K562 (cell line): ENCODE measurements around the gene NMNAT2.

Experiments used
- CBX2 ChIP-seq: fragments of 200-600 bp; sonication (generic); IDR thresholded peaks from one replicate; pipeline ENCODE4 v1.6.1; 2012; ENCODE audit warnings: mild to moderate bottlenecking, low read length, inconsistent platforms; ENCODE audit not compliant: insufficient read depth, poor library complexity, severe bottlenecking
- CBX8 ChIP-seq: fragments of 200-600 bp; sonication (generic); IDR thresholded peaks from 2 replicates; pipeline ENCODE4 v1.6.1; 2012; ENCODE audit warnings: borderline replicate concordance, mixed run types, low read depth, mild to moderate bottlenecking, moderate library complexity, mixed read lengths, low read length, control low read depth, inconsistent platforms; ENCODE audit not compliant: poor library complexity, severe bottlenecking; ENCODE audit errors: extremely low read depth
- CTCF ChIP-seq, 3 experiments: IDR thresholded peaks in 2 of 3; conservative IDR thresholded peaks in 1 of 3; 2 replicates each; pipeline ENCODE4 v1.5.1; 2011 to 2012; ENCODE audit warnings: low read length in 3 of 3, mild to moderate bottlenecking in 3 of 3, control low read depth in 2 of 3, improper control_type of control experiment in 1 of 3, inconsistent platforms in 1 of 3, low read depth in 1 of 3, mixed read lengths in 1 of 3, moderate library complexity in 1 of 3; ENCODE audit not compliant: insufficient read depth in 2 of 3
- FOXJ2 ChIP-seq: fragments of 200-800 bp; sonication (Bioruptor generic); IDR thresholded peaks from 2 replicates; pipeline ENCODE4 v1.6.1; 2016; ENCODE audit warnings: missing genetic modification characterization, missing compliant biosample characterization
- GTF2F1 ChIP-seq: IDR thresholded peaks from 2 replicates; pipeline ENCODE4 v1.6.1; 2011; ENCODE audit warnings: low read depth, low read length, improper control_type of control experiment
- POLR2A ChIP-seq: fragments of 450-650 bp; conservative IDR thresholded peaks from 2 replicates; pipeline ENCODE4 v1.6.1; 2016
- POLR2AphosphoS2 ChIP-seq: IDR thresholded peaks from 2 replicates; pipeline ENCODE4 v1.6.1; 2012; ENCODE audit warnings: low read length, improper control_type of control experiment
- ZNF696 ChIP-seq: fragments of 250-450 bp; sonication (Bioruptor Pico); conservative IDR thresholded peaks from 2 replicates; pipeline ENCODE4 v1.4.0; 2020; ENCODE audit warnings: mild to moderate bottlenecking, moderate library complexity
- TF ChIP-seq, protein P1 (sequence below): fragments of 450-650 bp; IDR thresholded peaks from 2 replicates; pipeline ENCODE4 v1.6.1; 2016; ENCODE audit warnings: low read depth, mild to moderate bottlenecking, moderate library complexity

DNA sequence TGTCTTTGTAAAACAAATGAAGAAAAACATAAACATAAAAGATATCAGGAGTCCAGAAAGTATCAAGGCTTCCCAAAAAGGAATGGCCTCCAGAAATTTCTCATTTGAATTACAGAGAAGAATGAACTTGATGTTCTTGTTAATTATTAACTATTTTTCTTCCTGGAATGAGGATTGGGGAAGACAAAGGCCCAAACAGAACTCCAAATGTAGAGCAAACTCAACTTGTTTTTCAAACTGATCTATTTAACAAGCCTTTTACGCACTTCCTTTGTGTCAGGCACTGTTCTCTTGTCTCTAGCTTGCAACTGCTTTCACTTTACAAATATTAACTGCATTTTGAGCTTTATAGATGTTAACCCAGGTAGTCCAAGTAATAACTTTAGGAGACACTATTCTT is 186.6 kb downstream of the NMNAT2 start:
- TF ChIP-seq POLR2A: no peak
- TF ChIP-seq CTCF (IDR thresholded peaks at IDR 0.05 in 2 of 3, conservative IDR thresholded peaks at IDR 0.05 in 1 of 3; ENCODE audit: insufficient read depth in 2 of 3, low read depth in 1 of 3, low read length in 3 of 3): no peak
- no peak for TF ChIP-seq GTF2F1
- no peak for TF ChIP-seq CBX2
- TF ChIP-seq, protein P1, sequence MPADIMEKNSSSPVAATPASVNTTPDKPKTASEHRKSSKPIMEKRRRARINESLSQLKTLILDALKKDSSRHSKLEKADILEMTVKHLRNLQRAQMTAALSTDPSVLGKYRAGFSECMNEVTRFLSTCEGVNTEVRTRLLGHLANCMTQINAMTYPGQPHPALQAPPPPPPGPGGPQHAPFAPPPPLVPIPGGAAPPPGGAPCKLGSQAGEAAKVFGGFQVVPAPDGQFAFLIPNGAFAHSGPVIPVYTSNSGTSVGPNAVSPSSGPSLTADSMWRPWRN: no peak
- no peak for TF ChIP-seq CBX8
- no peak for TF ChIP-seq FOXJ2 (tag)
- no peak for TF ChIP-seq ZNF696 (CRISPR knock-in tag)
- no peak for TF ChIP-seq POLR2AphosphoS2
